GM19035 (cell line): ENCODE data around the gene SP110.
"Not testable (repeated sequence)": the region's sequence is repeated elsewhere in the genome, so short reads cannot be mapped to it uniquely, and the experiment has no call there.

Experiments
- ATAC-seq: cut with Tn5 transposase; IDR thresholded peaks from one replicate; pipeline ENCODE4 v1.9.1; 2021; ENCODE audit not compliant: unreplicated experiment

SP110 gene

GRCh38 chr2:230129343-230129742 is 90.4 kb downstream of the SP110 start:
- no peak for ATAC-seq

GRCh38 chr2:230128623-230129342 is 91.0 kb downstream of the SP110 start:
- ATAC-seq, result no peak

- no peak for ATAC-seq
These were observed 92.6 kb downstream of the SP110 start for GRCh38 chr2:230127195-230127594.

GRCh38 chr2:230124757-230125431 is 94.9 kb downstream of the SP110 start:
- peak; percentile 59 for ATAC-seq

- no peak for ATAC-seq
These were observed 95.5 kb downstream of the SP110 start for GRCh38 chr2:230124235-230124634.

- not testable (repeated sequence) for ATAC-seq
These were observed 99.4 kb downstream of the SP110 start for GRCh38 chr2:230120376-230120775.

GRCh38 chr2:230119827-230120226 is 100.0 kb downstream of the SP110 start:
- not testable (repeated sequence) for ATAC-seq
